H1 (cell line): ENCODE measurements around the gene CADM1. TPM values are rescaled to one million over a fixed set of nuclear protein-coding genes. Genes with fewer than 3 reads are reported as not detected.

Experiments
- RAD21 ChIP-seq, 2 experiments: IDR thresholded peaks in 1 of 2; conservative IDR thresholded peaks in 1 of 2; 2 replicates each; pipeline ENCODE4 v1.6.1; 2011; ENCODE audit warnings: low read depth in 2 of 2, low read length in 2 of 2, improper control_type of control experiment in 1 of 2, inconsistent platforms in 1 of 2, mild to moderate bottlenecking in 1 of 2, moderate library complexity in 1 of 2
- polyA plus RNA-seq, 7 experiments: library from polyadenylated mRNA; depleted of rRNA in 3 of 7; stranded (reverse) in 5 of 7; unstranded in 2 of 7; fragments of >200 nt in 5 of 7; fragments of 200-250 nt in 2 of 7; gene quantifications; 1 replicate in 5 of 7; 2 replicates in 1 of 7; 4 replicates in 1 of 7; pipeline versions ENCODE4 v1.2.1 to v1.2.3, GENCODE V29; 2011 to 2013; ENCODE audit warnings: missing spikeins in 2 of 7, mixed read lengths in 2 of 7
- total RNA-seq: library from RNA; stranded (reverse); fragmentation: NEBNext Ultra II Directional; extraction: Animal tissue kit (Norgen Biotek cat#: 25700); gene quantifications from 2 replicates; pipeline ENCODE4 v1.2.1, GENCODE V29; 2021
- TF ChIP-seq, protein P1 (sequence below), 3 experiments: IDR thresholded peaks; 1 replicate in 2 of 3; 2 replicates in 1 of 3; pipeline versions ENCODE4 v1.5.1 to v1.6.1; 2011; ENCODE audit warnings: low read length in 3 of 3, mild to moderate bottlenecking in 3 of 3, inconsistent platforms in 2 of 3, low read depth in 1 of 3, moderate library complexity in 1 of 3; ENCODE audit not compliant: insufficient read depth in 1 of 3; ENCODE audit errors: control extremely low read depth in 1 of 3

CADM1 gene
- total and polyA plus RNA-seq, 2 of the 8 experiments (the other 6 are each of a cell fraction or from before 2014, with no cell fraction given): 8.3 to 25.3 TPM

DNA sequence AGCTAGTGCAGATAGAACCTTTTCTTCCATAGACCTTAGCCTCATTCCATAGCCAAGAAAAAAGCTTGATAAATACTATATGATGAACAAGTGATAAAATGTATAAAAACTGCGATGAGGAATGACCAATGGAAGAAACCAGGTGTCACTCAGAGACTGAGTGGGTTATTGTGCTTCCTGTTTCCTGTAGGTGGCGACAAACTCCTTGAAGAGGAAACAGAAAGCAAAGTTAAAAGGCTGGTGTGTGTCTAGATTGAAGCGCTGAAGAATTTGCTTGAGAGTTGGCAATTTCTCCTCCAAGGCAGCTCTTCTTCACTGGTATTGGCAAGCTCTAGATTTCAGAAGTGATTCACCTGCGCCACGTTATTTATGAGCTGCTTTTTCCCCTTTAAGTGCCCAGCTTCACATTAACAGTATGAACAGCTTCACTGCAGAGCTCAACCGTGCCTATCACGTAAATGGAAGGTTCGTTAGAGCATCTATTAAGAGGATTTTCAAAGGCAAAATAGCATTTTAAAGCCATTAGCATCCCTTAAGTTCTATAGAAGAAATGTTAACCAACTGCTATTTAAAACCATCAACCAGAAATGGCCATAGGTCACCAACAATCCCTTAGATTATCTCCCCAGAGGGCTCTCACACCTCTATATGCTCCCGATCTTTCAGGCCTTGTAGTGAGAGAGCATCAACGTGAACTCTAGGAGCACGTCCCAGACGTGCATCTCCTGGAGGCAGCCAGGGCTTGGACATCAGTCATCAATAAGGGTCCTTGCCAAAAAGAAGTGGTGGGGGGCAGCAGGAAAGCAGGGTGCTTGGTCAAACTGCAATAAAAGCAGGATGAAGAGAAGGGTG lies 179.4 kb downstream of the CADM1 start (continued):
- TF ChIP-seq, protein P1, sequence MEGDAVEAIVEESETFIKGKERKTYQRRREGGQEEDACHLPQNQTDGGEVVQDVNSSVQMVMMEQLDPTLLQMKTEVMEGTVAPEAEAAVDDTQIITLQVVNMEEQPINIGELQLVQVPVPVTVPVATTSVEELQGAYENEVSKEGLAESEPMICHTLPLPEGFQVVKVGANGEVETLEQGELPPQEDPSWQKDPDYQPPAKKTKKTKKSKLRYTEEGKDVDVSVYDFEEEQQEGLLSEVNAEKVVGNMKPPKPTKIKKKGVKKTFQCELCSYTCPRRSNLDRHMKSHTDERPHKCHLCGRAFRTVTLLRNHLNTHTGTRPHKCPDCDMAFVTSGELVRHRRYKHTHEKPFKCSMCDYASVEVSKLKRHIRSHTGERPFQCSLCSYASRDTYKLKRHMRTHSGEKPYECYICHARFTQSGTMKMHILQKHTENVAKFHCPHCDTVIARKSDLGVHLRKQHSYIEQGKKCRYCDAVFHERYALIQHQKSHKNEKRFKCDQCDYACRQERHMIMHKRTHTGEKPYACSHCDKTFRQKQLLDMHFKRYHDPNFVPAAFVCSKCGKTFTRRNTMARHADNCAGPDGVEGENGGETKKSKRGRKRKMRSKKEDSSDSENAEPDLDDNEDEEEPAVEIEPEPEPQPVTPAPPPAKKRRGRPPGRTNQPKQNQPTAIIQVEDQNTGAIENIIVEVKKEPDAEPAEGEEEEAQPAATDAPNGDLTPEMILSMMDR (IDR thresholded peaks at IDR 0.05; ENCODE audit: control extremely low read depth in 1 of 3, insufficient read depth in 1 of 3, low read depth in 1 of 3, low read length in 3 of 3): peak in 2 of 3 experiments; percentile 81; a peak in 3 of 4 replicates
- TF ChIP-seq RAD21 (IDR thresholded peaks at IDR 0.05 in 1 of 2, conservative IDR thresholded peaks at IDR 0.05 in 1 of 2; ENCODE audit: low read depth in 2 of 2, low read length in 2 of 2): peak; percentile 92 to 95
